ENCODE results near the gene MAPKAPK2.

- TF ChIP-seq CTCF (IDR thresholded peaks at IDR 0.05) (no peak), POLR2AphosphoS5 (IDR thresholded peaks at IDR 0.05; ENCODE audit: low read depth, low read length) (no peak), REST (IDR thresholded peaks at IDR 0.05; ENCODE audit: insufficient read depth in 1 of 2, low read depth in 2 of 2, low read length in 1 of 2) (no peak), SIN3A (IDR thresholded peaks at IDR 0.05; ENCODE audit: borderline replicate concordance, insufficient read depth, low read depth, low read length) (no peak), TCF7L2 (IDR thresholded peaks at IDR 0.05; ENCODE audit: low read depth, low read length) (no peak)
Observed at GRCh38 chr1:206684478-206685333, at the start of gene MAPKAPK2.
